Heart right ventricle (tissue), 16 donors: ENCODE data around the gene PIR. TPM values are rescaled to one million over a fixed set of nuclear protein-coding genes. Genes with fewer than 3 reads are reported as not detected.

Experiments used
- ATAC-seq, 8 donors: fragments of 200-7000 bp; cut with Tn5 transposase; one replicate each; pipeline ENCODE4 v1.9.1; 2020; ENCODE audit warnings: mild to moderate bottlenecking in 8 of 8, moderate library complexity in 8 of 8, moderate number of reproducible peaks in 1 of 8
- DNase-seq, 2 donors: peaks; one replicate each; pipeline ENCODE4 v3.0.0-alpha.2; 2020
- H3K27ac ChIP-seq, 10 donors: fragments of 200-600 bp; sonication (generic) in 2 of 10; one replicate each; pipeline versions ENCODE4 v1.5.0 to v1.8.0; 2020 to 2022; ENCODE audit warnings: mild to moderate bottlenecking in 3 of 10
- H3K27me3 ChIP-seq, 7 donors: fragments of 200-600 bp; one replicate each; pipeline ENCODE4 v1.8.0; 2021 to 2022; ENCODE audit warnings: mild to moderate bottlenecking in 2 of 7
- H3K36me3 ChIP-seq, 9 donors: fragments of 200-600 bp; sonication (generic) in 1 of 9; one replicate each; pipeline versions ENCODE4 v1.5.0 to v1.8.0; 2020 to 2022; ENCODE audit warnings: mild to moderate bottlenecking in 2 of 9
- H3K4me1 ChIP-seq, 9 donors: fragments of 200-600 bp; sonication (generic) in 1 of 9; one replicate each; pipeline versions ENCODE4 v1.5.0 to v1.8.0; 2020 to 2022; ENCODE audit warnings: mild to moderate bottlenecking in 4 of 9
- H3K4me3 ChIP-seq, 10 donors: fragments of 200-600 bp; sonication (generic) in 2 of 10; one replicate each; pipeline versions ENCODE4 v1.5.0 to v1.8.0; 2020 to 2022; ENCODE audit warnings: mild to moderate bottlenecking in 7 of 10, moderate library complexity in 2 of 10
- H3K9me3 ChIP-seq, 11 donors: fragments of 200-600 bp in 10 of 11; sonication (generic) in 2 of 11; one replicate each; pipeline versions ENCODE4 v1.5.0 to v1.8.0; 2013 to 2022; ENCODE audit warnings: mild to moderate bottlenecking in 2 of 11, control low read depth in 1 of 11, moderate library complexity in 1 of 11
- WGBS, 2 donors: extraction: QIAGEN DNeasy Blood & Tissue Kit; methylation state at CpG; one replicate each; pipeline ENCODE4 v1.1.7; 2013; ENCODE audit warnings: inconsistent platforms in 1 of 2; 5-methylcytosine and 5-hydroxymethylcytosine counted together
- intact Hi-C, 10 donors: fragments of 100-400 bp; cut with DNase I; formaldehyde crosslinking; loops; one replicate each; pipeline versions ENCODE4 v1.11.1 to v1.14.2; 2022
- polyA plus RNA-seq, 2 donors: library from polyadenylated mRNA; stranded (reverse); fragments of 200-250 nt; gene quantifications; one replicate each; pipeline ENCODE4 v1.2.3, GENCODE V29; 2013
- total RNA-seq, 10 donors: library from RNA; stranded (reverse); fragmentation: NEBNext Ultra II Directional in 3 of 10; extraction: Animal tissue kit (Norgen Biotek cat#: 25700) in 3 of 10; gene quantifications; one replicate each; pipeline versions ENCODE4 v1.2.1 to v1.2.4, GENCODE V29; 2021 to 2023
- TF ChIP-seq, protein P1 (sequence below), 9 donors: fragments of 200-600 bp; sonication (generic) in 2 of 9; IDR thresholded peaks; one replicate each; pipeline versions ENCODE4 v1.5.0 to v1.8.0; 2021 to 2022; ENCODE audit warnings: antibody characterized with exemption in 9 of 9, mild to moderate bottlenecking in 5 of 9, moderate library complexity in 1 of 9
- donor health status: Arrhythmogenic right ventricular cardiomyopathy.
- donor health status: ischemic (EF 13 %, LVEDD 7.1; RV severe dilation, severe dysfunction).
- donor health status: healthy with polysubstance abuse.
- donor health status: DM: no; HTN: yes; CAD: no.
- donor health status: DM: no; HTN: no; CAD: no.
- donor health status: ischemic (EF 25% LVEDD 6.9; RV normal size, moderate dysfunction).
- donor health status: ischemic (EF 25% LVEDD 5.7; RV mildly dilated, moderate dysfunction).
- donor health status: healthy.
- donor health status: DM: yes; HTN: yes; CAD: no.
- donor health status: Ischemic cardiomyopathy.
- donor health status: ischemic (EF 35%, LVEDD 5.7; RV mildly dilated, moderate dysfunction).
- donor health status: nonischemic (EF 11% LVEDD 7.7; RV severe dilation, severe dysfunction).
- donor health status: DM: yes; HTN: yes; CAD: no.
- donor health status: PGD.
- donor health status: ischemic (EF 29% LVEDD 5.4; RV normal size, mild dysfunction).
- donor health status: nonischemic (EF 23%, LVEDD 6.1; RV moderate dilation, normal function).

The PIR gene
- total and polyA plus RNA-seq, 12 donors, result 4.9 to 17.8 (median 9.4) TPM

- TF ChIP-seq, protein P1, sequence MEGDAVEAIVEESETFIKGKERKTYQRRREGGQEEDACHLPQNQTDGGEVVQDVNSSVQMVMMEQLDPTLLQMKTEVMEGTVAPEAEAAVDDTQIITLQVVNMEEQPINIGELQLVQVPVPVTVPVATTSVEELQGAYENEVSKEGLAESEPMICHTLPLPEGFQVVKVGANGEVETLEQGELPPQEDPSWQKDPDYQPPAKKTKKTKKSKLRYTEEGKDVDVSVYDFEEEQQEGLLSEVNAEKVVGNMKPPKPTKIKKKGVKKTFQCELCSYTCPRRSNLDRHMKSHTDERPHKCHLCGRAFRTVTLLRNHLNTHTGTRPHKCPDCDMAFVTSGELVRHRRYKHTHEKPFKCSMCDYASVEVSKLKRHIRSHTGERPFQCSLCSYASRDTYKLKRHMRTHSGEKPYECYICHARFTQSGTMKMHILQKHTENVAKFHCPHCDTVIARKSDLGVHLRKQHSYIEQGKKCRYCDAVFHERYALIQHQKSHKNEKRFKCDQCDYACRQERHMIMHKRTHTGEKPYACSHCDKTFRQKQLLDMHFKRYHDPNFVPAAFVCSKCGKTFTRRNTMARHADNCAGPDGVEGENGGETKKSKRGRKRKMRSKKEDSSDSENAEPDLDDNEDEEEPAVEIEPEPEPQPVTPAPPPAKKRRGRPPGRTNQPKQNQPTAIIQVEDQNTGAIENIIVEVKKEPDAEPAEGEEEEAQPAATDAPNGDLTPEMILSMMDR (IDR thresholded peaks at IDR 0.05), result no peak
- DNase-seq, result no peak
- WGBS, 2 donors, result 86 to 98% methylated on average over 2 of the region's 2 CpGs
- peaks cover 0 to 8% (median 0%) of the 10 kb centered on the region in 9 donors for H3K4me1 ChIP-seq
- no peak overlapping the region for H3K27ac ChIP-seq
- intact Hi-C loops, result no loop called here
- peaks cover 0 to 23% (median 0%) of the 10 kb centered on the region in 9 donors for H3K36me3 ChIP-seq
- H3K9me3 ChIP-seq, result no peaks in the 10 kb centered on the region
- peaks cover 0 to 44% (median 0%) of the 10 kb centered on the region in 7 donors for H3K27me3 ChIP-seq
- no peak overlapping the region for H3K4me3 ChIP-seq
- ATAC-seq, result no peak
Observed at GRCh38 chrX:15483891-15484290, 9.2 kb downstream of the PIR start.

DNA sequence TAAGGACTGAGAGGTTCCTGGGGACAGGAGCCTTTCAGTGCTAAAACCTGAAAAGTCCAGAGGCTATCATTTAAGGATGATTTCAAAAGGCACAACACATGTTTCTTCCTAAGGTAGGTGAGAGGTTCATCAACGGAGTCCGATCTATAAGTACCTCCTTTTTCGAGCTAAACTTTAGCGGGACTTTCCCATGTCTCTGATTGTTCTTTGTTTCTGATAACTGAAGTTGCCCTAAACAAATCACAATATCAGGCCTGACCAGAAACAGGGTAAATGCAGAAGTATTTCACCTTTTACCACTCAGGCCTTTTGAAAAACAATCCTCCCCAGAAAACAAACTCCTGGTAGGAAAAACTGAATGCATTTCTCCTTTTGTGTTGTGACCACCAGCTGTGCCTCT, 17.6 kb downstream of the PIR start:
- Histone ChIP-seq H3K27me3 (peaks cover 0 to 49% (median 0%) of the 10 kb centered on the region in 7 donors), H3K27ac (peak overlapping the region in 8 of 10 donors; percentile 3 to 65 (median 46)), H3K4me3 (no peak overlapping the region), H3K4me1 (peaks cover 0 to 3% (median 0%) of the 10 kb centered on the region in 9 donors), H3K9me3 (no peaks in the 10 kb centered on the region), H3K36me3 (peaks cover 0 to 33% (median 0%) of the 10 kb centered on the region in 9 donors)
- TF ChIP-seq, protein P1 (IDR thresholded peaks at IDR 0.05), result no peak
- DNase-seq (no peak), ATAC-seq (no peak)
- WGBS, 2 donors, result 63 to 74% methylated on average over 4 of the region's 4 CpGs
- intact Hi-C loops, result no loop called here

- ATAC-seq (peak in 5 of 8 donors; percentile 31 to 72 (median 47)), DNase-seq (no peak)
- peaks cover 0 to 3% (median 0%) of the 10 kb centered on the region in 9 donors for H3K4me1 ChIP-seq
- intact Hi-C loops, result no loop called here
- 56 to 63% methylated on average over 5 of the region's 5 CpGs for WGBS, 2 donors
- TF ChIP-seq, protein P1 (IDR thresholded peaks at IDR 0.05), result no peak
- H3K36me3 ChIP-seq, result peaks cover 0 to 31% (median 0%) of the 10 kb centered on the region in 9 donors
- H3K27me3 ChIP-seq, result peaks cover 0 to 49% (median 0%) of the 10 kb centered on the region in 7 donors
- H3K9me3 ChIP-seq, result no peaks in the 10 kb centered on the region
- no peak overlapping the region for H3K4me3 ChIP-seq
- peak overlapping the region in 8 of 10 donors; percentile 3 to 65 (median 46) for H3K27ac ChIP-seq
Observed at GRCh38 chrX:15475021-15475420, 18.1 kb downstream of the PIR start.

DNA sequence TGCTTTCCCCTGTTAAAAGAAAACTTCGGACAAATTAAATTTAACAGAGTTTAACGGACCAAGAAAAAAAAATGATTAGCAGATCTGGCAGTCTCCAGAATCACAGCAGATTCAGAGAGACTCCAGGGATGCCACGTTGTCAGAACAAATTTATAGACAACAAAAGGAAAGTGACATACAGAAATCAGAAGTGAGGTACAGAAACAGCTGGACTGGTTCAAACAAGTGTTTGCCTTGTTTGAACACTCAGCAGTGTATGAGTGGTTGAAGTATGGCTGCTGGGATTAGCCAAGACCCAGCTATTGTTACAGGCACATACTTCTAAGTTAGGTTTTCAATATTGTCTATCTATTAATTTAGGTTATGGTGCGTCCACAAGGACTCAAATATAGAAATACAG, 19.1 kb downstream of the PIR start:
- 90% methylated on average over 4 of the region's 4 CpGs for WGBS, 2 donors
- Histone ChIP-seq H3K27me3 (peaks cover 0 to 53% (median 0%) of the 10 kb centered on the region in 7 donors), H3K36me3 (peaks cover 0 to 22% (median 0%) of the 10 kb centered on the region in 9 donors), H3K27ac (peak overlapping the region in 3 of 10 donors; percentile 7 to 65 (median 50)), H3K4me1 (peaks cover 0 to 3% (median 0%) of the 10 kb centered on the region in 9 donors), H3K9me3 (no peaks in the 10 kb centered on the region), H3K4me3 (no peak overlapping the region)
- TF ChIP-seq, protein P1 (IDR thresholded peaks at IDR 0.05), result no peak
- intact Hi-C loops, result loop anchor here in 1 of 10 donors (5.0 kb wide), 1 partner anchor 93 kb away; no protein-coding TSS in a partner anchor
- ATAC-seq, result no peak
- no peak for DNase-seq
